ENCODE measurements around the gene EDRF1. TPM values are rescaled to one million over a fixed set of nuclear protein-coding genes. Genes with fewer than 3 reads are reported as not detected.

Gene EDRF1
- total RNA-seq, 4 donors from 2014 or later, result 20.1 to 29.0 (median 24.3) TPM

DNA sequence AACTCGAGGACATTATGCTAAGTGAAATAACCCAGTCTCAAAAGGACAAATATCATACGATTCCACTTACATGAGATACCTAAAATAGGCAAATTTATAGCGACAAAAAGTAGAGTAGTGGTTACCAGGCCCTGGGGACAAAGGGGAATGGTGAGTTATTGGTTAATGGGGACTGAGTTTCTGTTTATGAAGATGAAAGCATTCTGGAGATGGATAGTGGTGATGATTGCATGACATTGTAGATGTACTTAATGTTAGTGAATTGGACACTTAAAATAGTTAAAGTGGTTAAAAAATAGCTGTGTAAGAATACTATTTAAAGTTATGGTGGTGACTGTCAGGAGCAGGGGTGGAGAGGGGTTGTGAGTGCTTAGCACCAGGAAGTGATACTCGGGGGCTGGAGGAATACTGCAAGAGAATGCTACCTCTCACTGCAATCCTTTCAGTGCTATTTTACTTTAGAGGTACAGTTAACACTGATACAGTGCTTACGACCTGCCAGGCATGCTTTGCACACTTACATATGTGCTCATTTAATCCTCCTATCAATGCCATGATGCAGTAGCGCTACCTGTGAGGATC lies 19.9 kb upstream of the EDRF1 start:
- no peaks in the 10 kb centered on the region for H3K36me3 ChIP-seq
- no peak for TF ChIP-seq EP300 (IDR thresholded peaks at IDR 0.05)
- no peak for TF ChIP-seq POLR2A (IDR thresholded peaks at IDR 0.05)
- TF ChIP-seq, protein P1, sequence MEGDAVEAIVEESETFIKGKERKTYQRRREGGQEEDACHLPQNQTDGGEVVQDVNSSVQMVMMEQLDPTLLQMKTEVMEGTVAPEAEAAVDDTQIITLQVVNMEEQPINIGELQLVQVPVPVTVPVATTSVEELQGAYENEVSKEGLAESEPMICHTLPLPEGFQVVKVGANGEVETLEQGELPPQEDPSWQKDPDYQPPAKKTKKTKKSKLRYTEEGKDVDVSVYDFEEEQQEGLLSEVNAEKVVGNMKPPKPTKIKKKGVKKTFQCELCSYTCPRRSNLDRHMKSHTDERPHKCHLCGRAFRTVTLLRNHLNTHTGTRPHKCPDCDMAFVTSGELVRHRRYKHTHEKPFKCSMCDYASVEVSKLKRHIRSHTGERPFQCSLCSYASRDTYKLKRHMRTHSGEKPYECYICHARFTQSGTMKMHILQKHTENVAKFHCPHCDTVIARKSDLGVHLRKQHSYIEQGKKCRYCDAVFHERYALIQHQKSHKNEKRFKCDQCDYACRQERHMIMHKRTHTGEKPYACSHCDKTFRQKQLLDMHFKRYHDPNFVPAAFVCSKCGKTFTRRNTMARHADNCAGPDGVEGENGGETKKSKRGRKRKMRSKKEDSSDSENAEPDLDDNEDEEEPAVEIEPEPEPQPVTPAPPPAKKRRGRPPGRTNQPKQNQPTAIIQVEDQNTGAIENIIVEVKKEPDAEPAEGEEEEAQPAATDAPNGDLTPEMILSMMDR (IDR thresholded peaks at IDR 0.05), result no peak
- H3K27ac ChIP-seq, result no peak overlapping the region
- 81 to 84% methylated on average over 6 of the region's 6 CpGs for WGBS, 2 donors
- DNase-seq (ENCODE audit: low spot score in 2 of 2), result no peak
- no peaks in the 10 kb centered on the region for H3K9me3 ChIP-seq
- H3K4me3 ChIP-seq, result no peak overlapping the region
- no peaks in the 10 kb centered on the region for H3K4me1 ChIP-seq
- no peaks in the 10 kb centered on the region for H3K27me3 ChIP-seq

DNA sequence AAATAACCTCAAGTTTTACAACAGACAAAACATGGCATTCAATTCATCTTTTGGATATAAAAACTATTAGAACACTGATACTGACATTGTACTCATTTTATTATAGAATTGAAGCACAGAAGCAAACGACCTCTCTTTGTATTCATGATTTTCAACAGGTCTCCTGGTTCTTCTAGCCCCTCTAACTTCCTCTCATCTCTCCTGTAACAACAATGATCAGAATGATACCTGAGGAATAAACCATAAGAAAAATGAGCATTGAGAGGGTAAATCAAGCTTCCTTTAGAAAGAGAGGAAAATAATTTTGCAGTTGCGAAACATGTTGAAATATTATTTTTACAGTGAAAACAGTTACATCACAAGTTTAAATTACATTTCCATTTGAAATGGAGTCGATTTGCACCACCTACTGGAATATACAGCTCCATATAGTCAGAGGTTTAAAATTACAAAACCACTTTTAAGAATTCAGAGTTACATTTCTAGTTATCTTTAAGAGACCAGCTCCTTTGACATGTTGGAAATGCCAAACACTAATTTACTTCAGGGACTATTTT lies 19.1 kb upstream of the EDRF1 start:
- no peaks in the 10 kb centered on the region for H3K9me3 ChIP-seq
- DNase-seq (ENCODE audit: low spot score in 2 of 2), result no peak
- H3K36me3 ChIP-seq, result no peaks in the 10 kb centered on the region
- H3K27ac ChIP-seq, result no peak overlapping the region
- H3K4me3 ChIP-seq, result no peak overlapping the region
- no peaks in the 10 kb centered on the region for H3K4me1 ChIP-seq
- H3K27me3 ChIP-seq, result no peaks in the 10 kb centered on the region
- WGBS, 2 donors, result 33% methylated on average over 3 of the region's 3 CpGs
- TF ChIP-seq EP300 (IDR thresholded peaks at IDR 0.05), result no peak
- TF ChIP-seq, protein P1 (IDR thresholded peaks at IDR 0.05), result no peak
- no peak for TF ChIP-seq POLR2A (IDR thresholded peaks at IDR 0.05)

DNA sequence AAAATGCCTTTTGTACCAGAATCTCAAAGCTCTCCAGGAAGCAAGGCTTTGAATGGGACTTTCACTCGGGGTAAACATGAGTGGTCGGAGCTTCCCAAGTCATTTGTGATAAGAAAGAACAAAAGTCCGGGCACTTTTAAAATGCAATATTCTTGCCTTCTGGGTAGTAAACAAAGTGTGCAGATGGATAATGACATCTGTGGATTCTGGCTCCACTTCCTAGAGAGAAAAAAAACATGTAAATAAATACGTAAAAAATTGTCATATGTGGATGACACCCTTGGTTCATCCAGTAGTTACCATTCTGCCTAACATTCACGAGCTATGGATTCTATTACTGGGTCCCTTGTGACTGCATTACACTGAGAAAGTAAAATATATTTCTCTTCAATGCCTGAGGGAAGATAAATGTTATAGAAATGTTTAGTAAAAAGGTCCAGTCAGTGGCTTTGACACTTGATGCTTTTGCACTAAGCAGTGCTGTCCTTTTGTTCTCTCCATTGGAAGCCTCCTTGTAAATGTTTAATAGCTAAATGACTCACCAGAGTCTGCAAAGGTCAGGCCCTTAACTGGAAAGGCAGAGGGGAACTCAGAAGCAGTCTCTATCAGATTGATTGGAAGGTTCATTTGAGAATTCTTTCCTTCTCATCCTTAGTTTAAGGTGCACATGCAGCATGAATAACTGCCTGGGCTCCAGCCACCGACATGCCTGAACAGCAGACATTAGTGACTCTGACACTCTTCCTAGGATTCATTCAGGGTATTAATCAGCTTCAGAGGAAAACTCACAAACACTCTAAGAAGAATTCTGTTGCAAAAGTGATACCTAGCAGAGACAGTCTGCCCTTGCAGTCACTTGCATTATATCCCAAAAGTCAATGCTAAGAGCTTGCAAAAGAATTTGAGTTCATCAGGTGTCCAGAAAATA lies 11.7 kb upstream of the EDRF1 start:
- no peak for DNase-seq (ENCODE audit: low spot score in 2 of 2)
- H3K4me1 ChIP-seq, result no peaks in the 10 kb centered on the region
- H3K27me3 ChIP-seq, result no peaks in the 10 kb centered on the region
- peaks cover 0 to 14% (median 0%) of the 10 kb centered on the region in 3 donors for H3K36me3 ChIP-seq
- no peak overlapping the region for H3K27ac ChIP-seq
- WGBS, 2 donors, result 46 to 59% methylated on average over 6 of the region's 6 CpGs
- TF ChIP-seq, protein P1 (IDR thresholded peaks at IDR 0.05), result no peak
- TF ChIP-seq EP300 (IDR thresholded peaks at IDR 0.05), result no peak
- no peak for TF ChIP-seq POLR2A (IDR thresholded peaks at IDR 0.05)
- no peak overlapping the region for H3K4me3 ChIP-seq
- H3K9me3 ChIP-seq, result peaks cover 0 to 20% (median 3%) of the 10 kb centered on the region in 4 donors

DNA sequence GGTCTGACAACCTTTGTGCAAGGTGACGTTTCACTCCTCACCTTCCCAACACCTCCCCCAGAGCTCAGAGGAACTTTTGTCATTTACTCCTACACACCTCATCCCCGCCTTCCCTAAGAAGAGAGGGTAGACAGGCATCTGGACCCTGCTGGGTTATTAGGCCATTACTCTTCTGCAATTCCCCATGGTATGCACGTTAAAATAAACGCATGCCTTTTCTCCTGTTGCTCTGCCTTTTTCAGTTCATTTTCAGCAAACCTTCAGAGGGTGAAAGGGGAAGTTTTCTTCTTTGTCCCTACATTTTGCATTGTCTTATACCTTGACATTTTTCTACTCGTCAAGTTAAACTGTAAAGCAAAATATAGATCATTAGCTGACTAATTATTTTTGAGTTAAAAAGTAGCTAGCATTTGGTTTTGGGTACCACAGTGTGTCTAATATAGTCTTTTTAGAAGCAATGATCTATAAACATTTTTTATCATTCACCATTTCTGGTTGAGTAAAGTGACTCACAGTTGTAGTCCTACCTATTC lies 10.5 kb upstream of the EDRF1 start:
- DNase-seq (ENCODE audit: low spot score in 2 of 2), result no peak
- no peaks in the 10 kb centered on the region for H3K4me1 ChIP-seq
- H3K27me3 ChIP-seq, result no peaks in the 10 kb centered on the region
- no peak overlapping the region for H3K27ac ChIP-seq
- H3K4me3 ChIP-seq, result no peak overlapping the region
- TF ChIP-seq EP300 (IDR thresholded peaks at IDR 0.05) (no peak), POLR2A (IDR thresholded peaks at IDR 0.05) (no peak)
- TF ChIP-seq, protein P1 (IDR thresholded peaks at IDR 0.05), result no peak
- WGBS, 2 donors, result 51 to 56% methylated on average over 5 of the region's 5 CpGs
- H3K36me3 ChIP-seq, result peaks cover 0 to 14% (median 0%) of the 10 kb centered on the region in 3 donors
- H3K9me3 ChIP-seq, result peaks cover 0 to 31% (median 3%) of the 10 kb centered on the region in 4 donors
